Stimulated activated CD4-positive, alpha-beta T cell treated with anti-CD3 and anti-CD28 coated beads, Interleukin-1b, Interleukin-23, amount 100 ng/mL, for 24 hours (primary cell): ENCODE measurements around the gene CLCN4.

Source experiments
- DNase-seq, 4 experiments: peaks; one replicate each; pipeline ENCODE4 v3.0.0-alpha.2; 2020; ENCODE audit warnings: low read depth in 4 of 4, low spot score in 1 of 4

Gene CLCN4

DNA sequence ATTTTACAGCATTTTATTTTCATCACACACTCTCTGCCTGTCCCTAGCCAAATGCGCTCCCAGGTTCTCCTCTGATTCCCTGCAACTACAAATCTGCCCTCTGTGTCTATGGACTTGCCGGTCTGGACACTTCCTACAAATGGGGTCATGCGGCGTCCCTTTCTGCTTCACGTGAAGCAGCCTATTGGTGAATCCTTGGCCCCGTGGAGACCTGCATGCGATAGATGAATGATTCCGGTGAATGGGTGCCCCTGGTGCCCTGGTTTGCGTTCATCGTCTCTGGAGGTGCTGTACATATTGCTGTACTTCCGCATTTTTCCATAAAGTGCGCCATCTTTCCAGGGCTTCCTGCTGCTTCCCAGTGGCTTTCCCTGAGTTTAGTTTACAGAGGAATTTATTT, 27.5 kb upstream of the CLCN4 start:
- no peak for DNase-seq

DNA sequence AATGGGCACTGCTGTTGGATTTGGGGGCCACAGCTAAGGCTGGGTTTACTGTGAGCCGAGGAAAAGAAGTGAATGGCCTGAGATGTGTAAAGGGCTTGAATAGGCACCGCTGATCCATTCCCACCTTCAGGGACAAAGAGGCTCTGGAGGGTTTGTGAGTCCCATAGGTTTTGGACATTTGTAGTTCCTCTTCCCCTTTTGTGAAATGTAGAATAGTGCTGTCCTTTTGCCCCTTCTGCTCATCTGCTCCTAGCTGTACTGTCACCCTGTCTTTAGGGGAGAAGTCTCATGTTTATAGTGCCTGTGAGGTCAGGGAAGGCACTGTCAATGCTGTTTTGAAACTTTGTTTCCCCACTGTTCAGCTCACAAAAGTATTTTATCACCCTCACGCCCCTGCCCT, 26.4 kb upstream of the CLCN4 start:
- DNase-seq = no peak

DNA sequence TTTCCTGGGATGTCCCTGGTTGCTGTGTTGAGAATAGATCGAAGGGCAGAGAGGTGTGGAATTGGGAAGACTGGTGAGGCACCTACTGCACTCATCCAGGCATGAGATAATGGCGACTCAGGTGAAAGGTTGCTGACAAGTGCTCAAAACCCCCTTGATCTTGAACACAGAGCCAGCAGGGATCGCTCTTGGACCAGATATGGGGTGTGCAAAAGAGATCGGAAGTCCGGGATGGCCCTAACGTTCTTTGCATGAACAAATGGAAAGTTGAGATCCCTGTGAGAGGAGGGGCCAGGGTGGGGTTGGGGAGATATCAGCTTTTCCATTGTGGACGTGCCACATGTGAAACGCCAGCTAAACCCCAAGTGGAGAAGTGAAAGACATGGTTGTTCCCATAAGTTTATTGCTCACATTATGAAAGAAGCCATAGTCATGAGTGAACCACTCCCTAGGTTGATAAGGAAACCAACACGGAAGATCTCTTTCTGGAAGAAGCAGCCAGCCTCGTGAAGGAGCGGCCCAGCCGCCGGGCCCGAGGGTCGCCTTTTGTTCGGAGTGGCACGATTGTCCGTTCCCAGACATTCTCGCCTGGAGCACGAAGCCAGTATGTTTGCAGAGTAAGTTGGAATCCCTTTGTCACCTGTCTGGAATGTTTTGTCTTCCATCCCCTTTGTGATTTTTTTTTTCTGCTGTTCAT, 22.6 kb upstream of the CLCN4 start:
- DNase-seq = no peak

DNA sequence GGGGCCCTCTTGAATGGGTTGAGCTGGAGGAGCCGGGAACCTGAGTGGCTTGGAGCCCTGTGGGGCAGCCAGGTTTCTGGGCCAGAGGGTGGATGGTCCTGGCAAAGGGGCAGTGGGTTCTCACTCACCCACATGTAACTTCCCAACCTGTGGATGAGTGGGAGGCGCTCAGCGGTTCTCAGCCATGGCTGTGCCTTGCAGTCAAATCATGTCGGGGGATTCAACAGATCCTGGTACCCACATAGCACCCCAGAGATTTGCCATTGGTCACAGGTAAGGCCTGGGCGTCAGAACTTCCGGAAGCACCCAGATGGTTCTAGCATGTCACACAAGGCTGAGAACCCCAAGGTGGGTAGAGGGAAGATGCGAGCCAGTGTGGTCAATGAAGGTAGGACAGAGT, 21.9 kb upstream of the CLCN4 start:
- DNase-seq = no peak

DNA sequence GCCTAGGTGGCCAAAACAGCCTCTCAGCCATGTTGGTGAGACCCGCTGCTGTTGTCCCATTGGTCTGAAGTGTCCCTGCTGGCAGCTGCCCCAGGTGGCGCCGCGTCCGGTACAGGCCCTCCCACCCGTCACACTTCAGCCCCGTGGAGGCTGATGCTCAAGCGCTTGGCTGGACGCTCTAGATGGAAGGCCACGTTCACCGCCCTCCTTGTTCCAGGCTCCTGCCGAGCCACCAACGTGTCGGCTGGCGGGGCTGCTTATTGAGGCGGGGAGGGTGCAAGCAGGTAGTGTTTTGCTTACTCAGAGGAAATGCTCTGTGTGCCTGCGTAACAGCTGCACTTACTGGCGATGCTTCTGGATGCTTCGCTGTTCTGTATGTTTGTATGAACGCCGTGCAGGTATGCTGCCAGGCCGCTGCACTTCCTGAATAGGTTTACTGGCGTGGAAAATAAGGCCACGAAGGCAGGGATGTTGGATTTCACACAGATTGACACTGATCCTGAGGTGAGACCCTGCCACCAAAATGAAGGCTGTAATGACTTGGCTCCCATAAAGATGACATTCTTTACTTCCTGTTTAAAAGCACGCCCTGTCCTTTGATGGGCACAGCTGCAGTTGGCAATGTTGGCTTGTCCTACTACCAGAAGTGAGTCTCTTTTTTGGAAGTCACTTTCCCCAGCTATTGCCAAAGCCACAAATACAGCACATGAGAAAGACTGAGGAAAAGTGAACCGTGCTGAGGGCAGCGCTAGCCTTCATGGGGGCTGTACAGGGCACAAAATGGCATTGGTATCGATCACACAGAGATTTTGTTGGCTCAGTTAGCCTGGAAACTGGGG, 21.0 kb upstream of the CLCN4 start:
- DNase-seq = no peak

DNA sequence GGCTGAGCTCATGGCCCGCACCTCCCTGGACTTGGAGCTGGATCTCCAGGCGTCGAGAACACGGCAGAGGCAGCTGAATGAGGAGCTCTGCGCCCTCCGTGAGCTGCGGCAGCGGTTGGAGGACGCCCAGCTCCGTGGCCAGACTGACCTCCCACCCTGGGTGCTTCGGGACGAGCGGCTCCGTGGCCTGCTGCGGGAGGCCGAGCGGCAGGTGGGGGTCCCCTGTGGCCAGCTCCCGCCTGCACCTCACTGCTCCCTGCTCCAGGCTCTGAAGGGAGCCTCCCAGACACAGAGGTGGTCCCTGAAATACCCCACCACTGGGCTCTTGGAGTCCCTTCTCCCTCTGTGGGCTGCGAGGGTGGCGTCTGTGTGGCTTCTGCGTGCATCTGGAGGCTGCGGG, 18.0 kb upstream of the CLCN4 start:
- DNase-seq = no peak

DNA sequence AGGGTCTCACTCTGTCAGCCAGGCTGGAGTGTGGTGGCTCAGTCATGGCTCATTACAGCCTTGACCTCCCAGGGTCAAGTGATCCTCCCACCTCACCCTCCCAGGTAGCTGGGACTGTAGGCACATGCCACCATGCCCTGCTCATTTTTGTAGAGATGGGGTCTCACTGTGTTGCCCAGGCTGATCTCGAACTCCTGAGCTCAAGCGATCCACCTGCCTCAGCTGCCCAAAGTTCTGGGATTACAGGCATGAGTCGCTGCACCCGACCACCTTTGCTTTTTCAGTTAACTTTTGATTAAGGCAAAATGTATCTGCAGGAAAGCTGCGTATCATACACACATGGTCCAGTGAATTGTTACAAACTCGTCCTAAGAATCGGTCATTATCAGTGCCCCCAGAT, 16.5 kb upstream of the CLCN4 start:
- DNase-seq = no peak

DNA sequence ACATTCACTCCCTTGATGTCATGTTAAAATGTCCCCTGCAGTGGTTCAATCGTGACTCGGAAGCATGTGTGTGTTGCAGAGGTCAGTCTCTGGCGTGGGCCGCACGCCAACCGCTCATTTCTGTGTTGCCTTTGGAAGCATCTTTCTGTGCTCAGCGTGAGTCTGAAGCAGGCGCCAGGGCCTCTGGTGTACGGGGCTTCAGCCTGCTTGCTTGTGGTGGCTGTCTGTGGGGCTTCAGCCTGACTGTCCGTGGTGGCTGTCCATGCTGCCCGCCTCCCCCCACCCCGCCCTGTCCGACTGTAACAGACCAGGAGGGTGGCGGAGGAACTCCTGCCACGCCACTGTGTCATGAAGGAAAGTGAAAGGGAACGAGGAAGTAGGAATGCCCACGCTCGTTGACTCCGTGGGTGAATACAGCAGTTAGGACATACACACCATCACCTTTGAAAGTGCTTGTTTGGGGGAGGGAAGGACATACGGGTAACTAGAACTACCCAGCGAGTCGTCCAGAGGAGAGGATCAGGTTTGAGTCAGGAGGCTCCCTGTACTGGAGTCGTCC, 14.7 kb upstream of the CLCN4 start:
- DNase-seq = no peak

DNA sequence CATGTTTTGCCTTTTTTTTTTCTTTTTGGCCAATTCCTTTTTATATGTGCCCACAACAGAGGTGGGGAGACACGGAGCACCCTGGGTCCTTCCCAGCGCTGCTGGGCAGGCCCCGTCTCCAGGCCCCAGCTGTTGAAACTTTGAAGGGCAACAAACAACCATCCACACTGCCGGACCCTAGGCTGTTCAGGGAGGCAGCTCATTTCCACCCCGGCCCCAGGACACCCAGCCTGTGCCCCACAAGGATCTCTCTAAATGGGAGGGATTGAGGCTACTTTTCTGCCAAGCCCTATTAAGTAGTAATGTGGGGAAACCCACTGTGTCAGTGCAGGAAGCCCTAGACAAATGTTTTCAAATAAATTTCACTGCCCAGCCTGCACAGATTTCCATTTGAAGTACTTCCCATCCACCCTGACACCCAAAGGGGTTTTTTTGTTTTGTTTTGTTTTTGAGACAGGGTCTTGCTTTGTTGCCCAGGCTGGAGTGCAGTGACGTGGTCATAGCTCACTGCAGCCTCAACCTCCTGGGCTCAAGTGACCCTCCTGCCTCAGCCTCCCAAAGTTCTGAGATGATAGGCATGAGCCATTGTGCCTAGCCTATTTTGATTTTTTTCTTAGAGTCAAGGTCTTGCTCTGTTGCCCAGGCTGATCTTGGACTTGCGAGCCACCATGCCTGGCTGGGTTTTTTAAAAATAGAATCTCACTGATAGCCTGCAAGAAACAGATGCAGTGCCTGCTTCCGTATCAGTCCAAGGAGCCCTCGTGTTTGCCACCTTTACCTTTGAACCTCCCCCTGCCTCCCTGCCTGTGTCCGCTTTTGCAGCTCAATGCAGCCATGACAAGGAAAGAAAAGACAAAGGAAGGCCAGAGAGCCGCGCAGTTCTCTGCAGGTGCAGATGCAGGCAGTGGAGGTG, 13.4 kb upstream of the CLCN4 start:
- no peak for DNase-seq

DNA sequence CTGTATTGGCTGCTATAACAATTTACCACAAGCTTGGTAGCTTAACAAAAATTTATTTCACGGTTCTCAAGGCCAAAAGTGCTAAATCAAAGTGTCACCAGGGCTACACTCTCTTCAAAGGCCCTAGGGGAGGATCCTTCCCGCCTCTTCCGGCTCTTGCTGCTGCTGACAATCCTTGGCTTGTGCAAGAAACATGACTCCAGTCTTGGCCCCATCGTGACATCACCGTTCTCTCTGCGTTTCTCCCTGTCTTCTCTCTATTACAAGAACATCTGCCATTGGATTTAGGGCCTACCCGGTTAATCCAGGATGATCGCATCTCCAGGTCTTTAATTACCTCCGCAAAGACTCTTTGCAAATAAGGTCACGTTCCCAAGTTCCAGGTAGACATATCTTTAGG, 10.4 kb upstream of the CLCN4 start:
- DNase-seq = no peak

DNA sequence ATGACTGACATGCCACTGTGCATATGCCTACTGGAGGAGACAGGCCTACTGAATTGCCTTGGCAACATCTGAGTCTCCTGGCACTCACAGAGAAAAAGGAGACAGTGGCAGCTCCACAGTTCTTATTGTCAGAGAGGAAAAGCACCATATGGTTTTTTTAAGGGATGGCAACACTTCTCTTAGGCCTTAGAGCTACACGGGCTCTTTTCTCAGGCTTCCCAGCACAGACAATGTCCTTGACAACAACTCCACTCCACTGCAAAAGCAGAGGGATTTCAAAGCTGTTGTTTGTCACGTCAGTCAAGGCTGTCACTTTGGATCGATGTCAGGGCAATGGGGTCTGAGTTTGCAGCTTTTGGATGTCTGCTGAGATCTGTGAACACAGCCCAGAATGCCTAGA, 4.7 kb upstream of the CLCN4 start:
- DNase-seq = no peak

DNA sequence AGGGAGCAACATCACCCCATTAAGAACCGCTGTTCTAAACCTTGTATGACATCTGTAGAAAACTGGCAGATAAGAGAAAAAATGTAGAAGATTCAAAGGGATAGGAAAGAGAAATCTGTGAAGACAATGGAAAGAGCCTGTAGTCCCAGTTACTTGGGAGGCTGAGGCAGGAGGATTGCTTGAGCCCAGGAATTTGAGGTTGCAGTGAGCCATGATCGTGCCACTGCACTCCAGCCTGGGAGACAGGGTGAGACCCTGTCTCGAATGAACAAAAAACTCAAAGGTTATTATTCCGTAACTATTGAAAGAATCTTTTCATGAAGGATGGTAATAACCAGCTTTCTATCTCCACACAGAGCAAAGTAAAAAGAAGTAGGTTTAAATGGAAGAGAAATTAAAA, 1.6 kb upstream of the CLCN4 start:
- no peak for DNase-seq

DNA sequence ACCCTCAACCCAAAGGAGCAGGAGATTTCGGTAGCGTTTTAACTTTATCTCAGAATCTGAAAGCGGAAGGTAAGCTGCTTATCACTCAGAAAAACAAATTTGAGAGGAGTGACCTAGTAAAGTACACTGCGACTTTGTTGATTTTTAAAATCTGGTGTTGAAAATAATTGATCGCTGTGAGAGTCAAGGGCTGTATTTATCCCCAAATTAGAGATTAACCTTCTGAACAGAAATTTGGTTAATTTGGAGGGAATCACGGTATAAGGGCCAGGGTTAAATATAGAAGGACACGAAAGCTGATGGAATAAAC, 212 bp downstream of the CLCN4 start:
- DNase-seq = no peak

DNA sequence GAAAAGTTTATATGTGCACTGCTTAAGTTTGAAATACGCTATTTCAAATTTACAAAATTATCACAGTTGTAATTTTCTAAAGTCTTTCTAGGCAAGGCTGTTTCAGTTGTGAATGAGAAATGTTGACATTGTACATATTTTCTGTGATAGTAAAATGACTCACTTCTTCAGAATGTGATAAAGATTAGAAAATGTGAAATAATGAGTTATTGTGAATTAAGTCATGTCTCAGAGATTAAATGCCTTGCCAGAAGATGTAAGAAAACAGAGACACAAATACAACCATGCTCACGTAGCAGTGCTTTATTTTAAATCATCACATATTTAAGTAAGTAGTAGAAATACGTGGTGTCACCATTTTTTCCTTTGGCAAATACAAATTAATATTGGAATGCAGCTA, 768 bp downstream of the CLCN4 start:
- no peak for DNase-seq

DNA sequence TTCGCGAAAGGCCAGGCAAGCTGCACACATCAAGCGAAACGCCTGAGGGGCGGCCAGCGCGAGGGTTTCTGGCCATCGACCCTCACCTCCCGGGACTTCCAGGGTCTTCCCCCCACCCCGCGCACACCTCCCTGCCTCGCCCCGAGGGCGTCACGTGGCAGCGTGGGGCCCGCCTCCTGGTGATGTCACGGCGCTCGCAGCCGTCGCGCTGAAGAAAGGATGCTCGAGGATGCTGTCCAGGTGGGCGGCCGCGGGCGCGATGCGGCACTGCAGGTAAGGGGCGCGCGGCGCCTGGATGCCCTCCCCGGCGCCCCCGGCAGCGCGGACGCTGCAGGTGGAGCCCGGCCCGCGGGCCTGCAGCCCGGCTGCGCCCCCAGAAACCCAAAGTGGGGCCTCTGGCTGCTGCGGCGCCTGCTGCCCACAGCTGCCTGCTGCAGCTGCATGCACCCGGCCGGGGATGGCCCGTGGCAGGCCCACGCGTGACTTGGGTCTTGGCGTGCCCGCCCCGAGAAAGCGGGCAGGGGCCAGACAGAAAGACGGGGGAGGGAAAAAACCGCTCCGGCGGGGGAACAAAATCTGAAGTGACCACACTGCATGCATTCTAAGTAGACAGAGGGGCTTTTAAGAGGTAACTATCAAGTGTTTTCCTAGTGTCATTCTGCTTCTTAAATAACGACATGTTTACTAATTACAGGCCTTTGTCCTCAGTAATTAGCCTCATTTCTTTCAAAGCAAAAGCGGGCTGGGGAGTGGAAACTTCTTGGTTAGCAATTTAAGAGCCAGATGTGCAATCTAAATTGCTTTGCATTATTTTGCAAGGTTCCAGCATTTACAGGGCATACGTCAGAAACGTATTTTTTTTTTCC, 1.7 kb downstream of the CLCN4 start:
- no peak for DNase-seq

DNA sequence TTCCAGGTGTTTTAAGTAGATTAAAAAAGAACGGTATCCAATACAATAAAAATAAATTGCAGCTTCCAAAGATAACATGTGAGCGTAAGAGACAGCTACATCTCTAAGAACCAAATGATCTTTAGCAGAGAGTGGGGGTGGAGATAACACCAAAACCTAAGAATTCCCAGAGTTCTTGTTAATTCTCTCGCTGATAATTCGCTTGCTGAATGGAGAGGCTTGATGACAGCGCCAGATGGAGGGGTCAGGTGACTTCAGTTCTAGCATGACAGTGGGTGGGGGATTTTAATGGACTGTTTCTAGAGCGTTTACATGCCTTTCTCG, 2.3 kb downstream of the CLCN4 start:
- no peak for DNase-seq

DNA sequence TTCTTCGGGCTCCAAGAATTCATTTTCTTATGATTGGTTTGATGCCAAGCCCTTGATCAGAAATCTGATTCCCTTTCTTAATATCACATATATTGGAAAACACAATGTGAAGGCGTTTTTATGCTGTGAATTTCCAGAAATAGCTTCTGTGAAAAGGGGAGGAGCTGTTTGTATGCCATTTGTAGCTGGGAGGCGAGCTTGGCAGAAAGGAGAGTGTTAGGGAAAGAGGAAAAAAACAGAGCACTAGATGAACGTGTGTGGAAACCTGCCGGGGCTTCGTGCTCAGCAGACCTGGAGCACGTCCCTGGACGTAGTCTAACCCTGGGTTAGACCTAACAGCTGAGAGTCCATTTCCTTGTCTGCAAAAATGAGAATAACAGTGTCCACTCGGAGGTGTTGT, 3.4 kb downstream of the CLCN4 start:
- DNase-seq = no peak

DNA sequence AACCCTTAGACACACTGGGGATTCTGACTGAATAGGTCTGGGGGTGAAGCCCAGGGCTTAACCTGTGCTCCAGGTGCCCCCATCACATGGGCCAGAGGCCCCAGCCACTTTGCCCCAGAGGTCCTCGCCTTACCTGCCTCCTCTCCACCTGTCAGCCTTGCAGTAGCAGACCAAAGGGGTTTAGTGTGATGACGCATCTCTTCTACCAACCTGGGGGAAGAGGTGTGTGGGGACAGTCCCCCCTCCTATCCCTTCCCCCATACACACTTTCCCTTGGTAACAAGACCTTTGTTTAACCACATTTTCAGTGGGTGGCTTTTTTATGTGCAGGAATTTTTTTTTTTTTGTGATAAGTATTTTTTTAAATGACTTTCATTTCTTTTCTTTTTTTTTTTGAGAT, 6.3 kb downstream of the CLCN4 start:
- no peak for DNase-seq

DNA sequence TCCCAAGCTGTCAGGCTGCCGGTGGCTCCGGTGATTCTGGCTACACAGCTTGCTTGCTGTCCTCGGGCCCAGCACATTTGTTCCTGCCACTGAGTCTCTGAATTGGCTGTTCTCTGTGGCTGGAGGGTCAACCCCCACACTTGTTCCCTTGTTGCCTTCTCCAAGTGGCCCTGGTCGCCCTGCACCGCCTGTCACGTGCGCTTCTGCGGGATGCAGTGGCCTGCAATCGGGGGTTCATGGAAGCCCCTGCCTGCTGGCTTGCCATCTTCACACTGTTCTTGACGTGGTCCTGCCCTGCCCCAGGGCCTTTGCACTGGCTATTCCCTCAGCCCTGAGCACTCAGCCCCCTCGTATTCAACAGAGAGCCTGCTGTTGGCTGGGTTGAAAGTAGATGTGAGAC, 8.1 kb downstream of the CLCN4 start:
- DNase-seq = no peak

DNA sequence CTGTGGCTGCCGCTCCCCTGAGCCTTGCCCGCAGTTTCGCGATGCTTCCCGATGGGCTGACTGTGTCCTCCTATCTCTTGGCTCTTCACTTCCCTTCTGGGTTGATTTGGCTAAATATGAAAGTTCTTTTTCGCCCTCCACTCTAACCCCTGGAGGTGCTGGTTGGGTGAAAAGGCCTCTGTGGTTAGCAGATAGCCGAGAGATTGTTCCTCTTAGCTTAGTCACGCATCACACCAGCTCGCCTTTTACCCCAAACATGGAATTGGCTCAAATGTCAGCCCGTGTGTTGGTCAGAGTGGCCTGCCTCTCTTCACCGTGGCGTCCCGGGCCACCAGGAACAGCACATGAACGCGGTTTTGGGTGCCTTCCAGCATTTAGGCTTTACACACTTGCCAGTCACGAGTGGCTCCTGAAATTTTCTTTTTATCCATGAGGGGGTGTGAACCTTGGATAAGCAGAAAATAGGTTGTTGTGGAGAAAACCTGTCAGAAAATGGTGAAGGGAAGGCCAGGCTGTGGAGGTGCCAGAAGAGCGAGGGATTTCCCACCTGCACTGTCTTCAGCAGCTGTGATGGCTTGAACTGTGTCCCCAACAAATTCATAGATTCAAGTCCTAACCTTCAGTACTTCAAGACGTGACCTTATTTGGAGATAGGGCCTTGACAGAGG, 8.9 kb downstream of the CLCN4 start:
- DNase-seq = no peak
